Pancreas (tissue), 10 donors: ENCODE measurements around the gene NR1H2. TPM values are rescaled to one million over a fixed set of nuclear protein-coding genes. Genes with fewer than 3 reads are reported as not detected.

Experiments used
- ATAC-seq, 4 donors: fragments of 200-7000 bp; cut with Tn5 transposase; one replicate each; pipeline versions ENCODE4 v1.8.0 to v1.9.1; 2020; ENCODE audit warnings: mild to moderate bottlenecking in 4 of 4, moderate library complexity in 4 of 4
- DNase-seq, 6 donors: peaks; one replicate each; pipeline ENCODE4 v3.0.0-alpha.2; 2020
- FAIRE-seq: peaks from 2 replicates; lab custom pipeline; 2012; peaks lifted over from hg19 to GRCh38; lab: Jason Lieb, UNC
- H3K27ac ChIP-seq, 4 donors: fragments of 200-600 bp; sonication (generic); 1 replicate in 3 of 4; 2 replicates in 1 of 4; pipeline versions ENCODE4 v1.5.0 to v1.8.0; 2020
- H3K27me3 ChIP-seq, 4 donors: fragments of 200-600 bp; one replicate each; pipeline ENCODE4 v1.8.0; 2021
- H3K36me3 ChIP-seq, 3 donors: fragments of 200-600 bp; sonication (generic) in 1 of 3; one replicate each; pipeline versions ENCODE4 v1.5.0 to v1.8.0; 2020 to 2021
- H3K4me1 ChIP-seq, 3 donors: fragments of 200-600 bp; one replicate each; pipeline ENCODE4 v1.8.0; 2021
- H3K4me3 ChIP-seq, 4 donors: fragments of 200-600 bp; sonication (generic) in 2 of 4; one replicate each; pipeline versions ENCODE4 v1.5.0 to v1.8.0; 2020 to 2021
- H3K9me3 ChIP-seq, 4 donors: fragments of 200-600 bp; one replicate each; pipeline ENCODE4 v1.8.0; 2021
- CTCF ChIP-seq, 4 donors: fragments of 200-600 bp; sonication (generic) in 3 of 4; IDR thresholded peaks; one replicate each; pipeline versions ENCODE4 v1.5.0 to v1.8.0; 2021; ENCODE audit warnings: antibody characterized with exemption in 4 of 4
- WGBS, 2 donors: extraction: QIAGEN DNeasy Blood & Tissue Kit; methylation state at CpG; one replicate each; pipeline ENCODE4 v1.1.7; 2013; 5-methylcytosine and 5-hydroxymethylcytosine counted together
- intact Hi-C, 3 donors: fragments of 100-400 bp; cut with DNase I; formaldehyde crosslinking; loops; one replicate each; pipeline versions ENCODE4 v1.11.1 to v1.14.2; 2022
- polyA plus RNA-seq, 2 donors: library from polyadenylated mRNA; stranded (reverse); fragments of 200-250 nt; gene quantifications; one replicate each; pipeline ENCODE4 v1.2.3, GENCODE V29; 2013
- total RNA-seq, 6 donors: library from RNA; stranded (reverse); fragmentation: NEBNext Ultra II Directional in 4 of 6; extraction: Animal tissue kit (Norgen Biotek cat#: 25700) in 4 of 6; gene quantifications; one replicate each; pipeline versions ENCODE4 v1.2.1 to v1.2.4, GENCODE V29; 2021 to 2023
- donor health status: healthy with polysubstance abuse.
- donor health status: DM: no; HTN: no; CAD: no; lungs with moderate emphysema.
- donor health status: DM: no; HTN: no; CAD: no.
- donor health status: control.
- donor health status: control.
- donor health status: Bipolar disorder and iron deficiency.
- donor health status: DM: yes; HTN: yes; CAD: no.
- donor health status: DM: no; HTN: no; CAD: no.
- donor health status: DM: no; HTN: no; CAD: no.
- donor health status: DM: yes; HTN: yes; CAD: no.

Gene NR1H2
- total and polyA plus RNA-seq, 8 donors, result 20.5 to 46.5 (median 27.2) TPM

- ATAC-seq (no peak), FAIRE-seq (no peak), DNase-seq (peak in 1 of 6 donors; percentile 71)
- intact Hi-C loops, result no loop called here
- H3K27me3 ChIP-seq, result no peaks in the 10 kb centered on the region
- WGBS, 2 donors, result 18 to 19% methylated on average over 34 of the region's 34 CpGs
- H3K9me3 ChIP-seq, result no peaks in the 10 kb centered on the region
- TF ChIP-seq CTCF (IDR thresholded peaks at IDR 0.05), result no peak
- no peak within 1 kb of the TSS for H3K27ac ChIP-seq
- H3K36me3 ChIP-seq, result no peaks in the 10 kb centered on the region
- no peak within 1 kb of the TSS for H3K4me3 ChIP-seq
- H3K4me1 ChIP-seq, result peaks cover 0 to 12% (median 7%) of the 10 kb centered on the region in 3 donors
Measured at GRCh38 chr19:50418176-50419021, 42.1 kb downstream of the NR1H2 start, which contains the start of gene SPIB. Gene SPIB, plus strand, starts transcription at chr19:50418938. Its CDS starts 25 bp downstream, at chr19:50418963.

GRCh38 chr19:50419022-50419579 is 42.8 kb downstream of the NR1H2 start:
- ATAC-seq, result no peak
- H3K36me3 ChIP-seq, result no peaks in the 10 kb centered on the region
- FAIRE-seq, result no peak
- H3K4me1 ChIP-seq, result peaks cover 0 to 12% (median 7%) of the 10 kb centered on the region in 3 donors
- DNase-seq, result no peak
- TF ChIP-seq CTCF (IDR thresholded peaks at IDR 0.05), result no peak
- H3K27ac ChIP-seq, result no peak overlapping the region
- H3K9me3 ChIP-seq, result no peaks in the 10 kb centered on the region
- H3K27me3 ChIP-seq, result no peaks in the 10 kb centered on the region
- no peak overlapping the region for H3K4me3 ChIP-seq
- WGBS, 2 donors, result 17 to 26% methylated on average over 12 to 14 of the region's 14 CpGs
- intact Hi-C loops, result no loop called here

- no peak for ATAC-seq
- intact Hi-C loops, result no loop called here
- Histone ChIP-seq H3K27me3 (no peaks in the 10 kb centered on the region), H3K4me3 (no peak overlapping the region), H3K4me1 (peaks cover 0 to 12% (median 7%) of the 10 kb centered on the region in 3 donors), H3K27ac (no peak overlapping the region), H3K9me3 (no peaks in the 10 kb centered on the region), H3K36me3 (no peaks in the 10 kb centered on the region)
- 21 to 31% methylated on average over 4 to 8 of the region's 8 CpGs for WGBS, 2 donors
- DNase-seq, result peak in 1 of 6 donors; percentile 46
- no peak for TF ChIP-seq CTCF (IDR thresholded peaks at IDR 0.05)
- FAIRE-seq, result no peak
Measured at GRCh38 chr19:50419580-50420035, 43.4 kb downstream of the NR1H2 start.

GRCh38 chr19:50420127-50420526 is 43.9 kb downstream of the NR1H2 start:
- no peak for ATAC-seq
- Histone ChIP-seq H3K9me3 (no peaks in the 10 kb centered on the region), H3K4me3 (no peak overlapping the region), H3K4me1 (peaks cover 0 to 12% (median 7%) of the 10 kb centered on the region in 3 donors), H3K27ac (no peak overlapping the region), H3K36me3 (no peaks in the 10 kb centered on the region), H3K27me3 (no peaks in the 10 kb centered on the region)
- WGBS, 2 donors, result 38 to 40% methylated on average over 3 of the region's 3 CpGs
- intact Hi-C loops, result no loop called here
- DNase-seq, result no peak
- FAIRE-seq, result no peak
- no peak for TF ChIP-seq CTCF (IDR thresholded peaks at IDR 0.05)
